GM21447 (cell line): ENCODE measurements around the gene PEAK3.

ENCODE experiments used
- ATAC-seq: cut with Tn5 transposase; IDR thresholded peaks from one replicate; pipeline ENCODE4 v1.9.1; 2021; ENCODE audit not compliant: unreplicated experiment

PEAK3 gene

GRCh38 chr19:2226051-2226839, 55.7 kb downstream of the PEAK3 start:
- no peak for ATAC-seq

GRCh38 chr19:2225415-2226050, 56.4 kb downstream of the PEAK3 start:
- ATAC-seq, result no peak

- no peak for ATAC-seq
Measured at GRCh38 chr19:2224754-2225349, 57.1 kb downstream of the PEAK3 start.
